Measurements from ENCODE around the gene RPL31. TPM values are rescaled to one million over a fixed set of nuclear protein-coding genes. Genes with fewer than 3 reads are reported as not detected.

Gene RPL31
- total RNA-seq, 2 donors from 2014 or later: 1,597 to 1,823 TPM

DNA sequence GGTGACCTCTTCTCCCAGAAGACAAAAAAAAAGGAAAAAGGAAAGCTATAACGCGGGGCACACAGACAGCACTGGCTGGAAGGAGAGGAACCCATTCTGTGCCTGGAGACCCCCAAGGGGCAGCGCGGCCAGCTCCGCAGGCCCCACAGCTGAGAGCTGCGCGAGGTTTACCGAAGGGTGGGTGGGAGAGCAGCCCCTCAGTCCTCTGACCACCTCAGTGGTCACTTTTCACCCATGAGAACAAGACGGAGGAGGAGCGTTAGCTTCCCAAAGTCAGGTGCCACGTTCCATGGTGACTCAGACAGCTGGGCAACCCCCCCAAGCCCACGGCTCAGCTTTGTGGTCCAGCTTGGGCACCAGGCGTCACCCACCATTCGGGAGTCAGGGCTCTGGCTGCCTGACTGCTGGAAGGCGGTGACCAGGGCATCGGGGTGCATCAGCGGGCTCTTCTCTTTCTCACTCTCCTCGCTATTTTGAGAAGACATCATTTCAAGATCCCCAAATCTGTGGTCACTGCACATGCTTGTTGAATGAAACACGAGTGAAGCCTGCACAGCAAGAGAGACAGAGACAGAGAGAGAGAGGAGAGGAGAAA, 35.2 kb downstream of the RPL31 start:
- no peaks in the 10 kb centered on the region for H3K27me3 Mint-ChIP-seq (ENCODE audit: insufficient read depth)
- Histone ChIP-seq H3K9ac (ENCODE audit: extremely low read depth, low read length, poor library complexity, severe bottlenecking) (no peak overlapping the region), H3K36me3 (ENCODE audit: control insufficient read depth, insufficient read depth, low read length) (no peaks in the 10 kb centered on the region), H3K27ac (ENCODE audit: low read depth, low read length) (no peak overlapping the region), H3K4me1 (ENCODE audit: control insufficient read depth, insufficient read depth, low read length) (no peaks in the 10 kb centered on the region), H3K9me3 (ENCODE audit: control insufficient read depth, low read length) (no peaks in the 10 kb centered on the region), H3K4me3 (ENCODE audit: low read length) (no peak overlapping the region), H3K27me3 (ENCODE audit: control insufficient read depth, insufficient read depth, low read length, poor library complexity, severe bottlenecking) (no peaks in the 10 kb centered on the region)
- TF ChIP-seq CTCF (conservative IDR thresholded peaks at IDR 0.05): no peak
- no peaks in the 10 kb centered on the region for H3K9me3 Mint-ChIP-seq
- H3K4me1 Mint-ChIP-seq: no peaks in the 10 kb centered on the region
- H3K4me3 Mint-ChIP-seq: no peak overlapping the region
- peak overlapping the region; percentile 39 for H3K27ac Mint-ChIP-seq
- WGBS, 2 experiments (ENCODE audit: insufficient coverage in 1 of 2, insufficient read length in 1 of 2): 93 to 95% methylated on average over 7 to 19 of the region's 19 CpGs
- DNase-seq: no peak
- peaks cover 16% of the 10 kb centered on the region for H3K36me3 Mint-ChIP-seq (ENCODE audit: low read depth)

DNA sequence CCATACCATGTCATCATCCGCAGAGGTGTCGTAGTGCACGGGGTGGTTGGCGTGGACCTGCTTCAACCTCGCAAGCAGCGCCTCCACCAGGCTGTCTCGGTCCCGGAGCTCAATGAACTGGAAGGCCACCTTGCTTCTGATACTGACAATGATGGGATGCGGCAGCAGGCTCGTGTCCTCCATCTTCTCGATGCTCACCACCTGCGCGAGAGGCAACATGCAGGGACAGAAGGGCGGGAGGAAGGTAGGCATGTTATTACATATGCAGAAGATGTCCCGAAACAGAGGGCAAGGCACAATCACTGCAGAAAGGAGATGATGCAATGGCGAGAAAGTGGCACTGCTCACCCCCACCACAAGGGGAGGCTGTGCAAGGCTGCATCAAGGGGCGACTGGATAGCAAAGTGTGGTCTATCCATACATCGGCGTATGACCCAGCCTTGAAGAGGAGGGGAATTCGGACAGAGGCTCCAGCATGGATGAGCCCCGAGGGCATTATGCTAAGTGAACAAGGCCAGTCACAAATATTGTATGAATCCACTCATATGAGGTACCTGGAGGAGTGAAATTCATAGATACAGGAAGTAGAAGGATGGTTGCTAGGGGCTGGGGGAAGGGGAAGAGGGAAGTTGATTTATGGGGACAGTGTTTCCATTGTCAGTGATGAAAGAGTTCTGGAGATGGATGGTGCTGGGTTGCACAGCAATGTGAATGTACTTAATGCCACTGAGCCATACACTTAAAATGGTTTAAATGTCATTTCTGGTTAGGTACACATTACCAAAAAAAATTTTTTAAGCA, 36.6 kb downstream of the RPL31 start:
- Histone ChIP-seq H3K36me3 (ENCODE audit: control insufficient read depth, insufficient read depth, low read length) (no peaks in the 10 kb centered on the region), H3K27ac (ENCODE audit: low read depth, low read length) (no peak overlapping the region), H3K9me3 (ENCODE audit: control insufficient read depth, low read length) (no peaks in the 10 kb centered on the region), H3K4me3 (ENCODE audit: low read length) (no peak overlapping the region), H3K4me1 (ENCODE audit: control insufficient read depth, insufficient read depth, low read length) (no peaks in the 10 kb centered on the region), H3K9ac (ENCODE audit: extremely low read depth, low read length, poor library complexity, severe bottlenecking) (no peak overlapping the region), H3K27me3 (ENCODE audit: control insufficient read depth, insufficient read depth, low read length, poor library complexity, severe bottlenecking) (no peaks in the 10 kb centered on the region)
- Mint-ChIP-seq H3K27me3 (ENCODE audit: insufficient read depth) (no peaks in the 10 kb centered on the region), H3K27ac (peak overlapping the region; percentile 73), H3K36me3 (ENCODE audit: low read depth) (peaks cover 12% of the 10 kb centered on the region), H3K4me3 (no peak overlapping the region), H3K4me1 (no peaks in the 10 kb centered on the region), H3K9me3 (no peaks in the 10 kb centered on the region)
- peak; percentile 83 for TF ChIP-seq CTCF (conservative IDR thresholded peaks at IDR 0.05)
- WGBS, 2 experiments (ENCODE audit: insufficient coverage in 1 of 2, insufficient read length in 1 of 2): 88% methylated on average over 12 to 21 of the region's 21 CpGs
- DNase-seq: peak; percentile 80

GRCh38 chr2:101040072-101040471, 38.0 kb downstream of the RPL31 start:
- no peak overlapping the region for H3K4me3 ChIP-seq (ENCODE audit: low read length)
- H3K36me3 ChIP-seq (ENCODE audit: control insufficient read depth, insufficient read depth, low read length): no peaks in the 10 kb centered on the region
- no peak overlapping the region for H3K9ac ChIP-seq (ENCODE audit: extremely low read depth, low read length, poor library complexity, severe bottlenecking)
- no peaks in the 10 kb centered on the region for H3K4me1 Mint-ChIP-seq
- H3K36me3 Mint-ChIP-seq (ENCODE audit: low read depth): peaks cover 12% of the 10 kb centered on the region
- H3K27ac Mint-ChIP-seq: no peak overlapping the region
- no peak for DNase-seq
- 87 to 94% methylated on average over 12 to 13 of the region's 13 CpGs for whole genome bisulfite sequencing, 2 experiments (ENCODE audit: insufficient coverage in 1 of 2, insufficient read length in 1 of 2)
- H3K27me3 ChIP-seq (ENCODE audit: control insufficient read depth, insufficient read depth, low read length, poor library complexity, severe bottlenecking): no peaks in the 10 kb centered on the region
- no peak overlapping the region for H3K4me3 Mint-ChIP-seq
- H3K9me3 ChIP-seq (ENCODE audit: control insufficient read depth, low read length): no peaks in the 10 kb centered on the region
- no peak overlapping the region for H3K27ac ChIP-seq (ENCODE audit: low read depth, low read length)
- no peaks in the 10 kb centered on the region for H3K4me1 ChIP-seq (ENCODE audit: control insufficient read depth, insufficient read depth, low read length)
- TF ChIP-seq CTCF (conservative IDR thresholded peaks at IDR 0.05): no peak
- no peaks in the 10 kb centered on the region for H3K9me3 Mint-ChIP-seq
- no peaks in the 10 kb centered on the region for H3K27me3 Mint-ChIP-seq (ENCODE audit: insufficient read depth)

Measured in endodermal cell (in vitro differentiated cells).